T-helper 17 cell (primary cell): ENCODE results near the gene GFRA1. TPM values are rescaled to one million over a fixed set of nuclear protein-coding genes. Genes with fewer than 3 reads are reported as not detected.

Experiments
- ATAC-seq: fragments of 150-1000 bp; cut with Tn5 transposase; 2 replicates; pipeline ENCODE4 v1.10.0; 2021; ENCODE audit warnings: mild to moderate bottlenecking, moderate library complexity
- DNase-seq, 3 donors: peaks; one replicate each; pipeline versions ENCODE4 v3.0.0 to v3.0.0-alpha.2; 2020 to 2021
- H3K9me3 ChIP-seq: one replicate; pipeline ENCODE4 v1.7.0; 2013; ENCODE audit warnings: low read length, mild to moderate bottlenecking; ENCODE audit not compliant: control insufficient read depth, poor library complexity, severe bottlenecking
- H3K27ac Mint-ChIP-seq: one replicate; pipeline ENCODE4 v1.8.0; 2022; ENCODE audit warnings: mild to moderate bottlenecking, moderate library complexity, mixed read lengths
- H3K27me3 Mint-ChIP-seq: one replicate; pipeline ENCODE4 v1.8.0; 2022; ENCODE audit warnings: mixed read lengths
- H3K36me3 Mint-ChIP-seq: one replicate; pipeline ENCODE4 v1.8.0; 2022; ENCODE audit warnings: low read depth, mixed read lengths
- H3K4me1 Mint-ChIP-seq: one replicate; pipeline ENCODE4 v1.8.0; 2022; ENCODE audit warnings: mild to moderate bottlenecking, mixed read lengths
- H3K4me3 Mint-ChIP-seq: one replicate; pipeline ENCODE4 v1.8.0; 2022; ENCODE audit warnings: mild to moderate bottlenecking, moderate library complexity, mixed read lengths
- total RNA-seq, 4 donors: library from RNA in 2 of 4; stranded (reverse) in 2 of 4; gene quantifications; one replicate each; pipeline ENCODE4 v1.2.3 and lab custom pipeline; 2022 to 2026

Gene GFRA1
- total RNA-seq, 2 donors from 2014 or later, result not detected

DNA sequence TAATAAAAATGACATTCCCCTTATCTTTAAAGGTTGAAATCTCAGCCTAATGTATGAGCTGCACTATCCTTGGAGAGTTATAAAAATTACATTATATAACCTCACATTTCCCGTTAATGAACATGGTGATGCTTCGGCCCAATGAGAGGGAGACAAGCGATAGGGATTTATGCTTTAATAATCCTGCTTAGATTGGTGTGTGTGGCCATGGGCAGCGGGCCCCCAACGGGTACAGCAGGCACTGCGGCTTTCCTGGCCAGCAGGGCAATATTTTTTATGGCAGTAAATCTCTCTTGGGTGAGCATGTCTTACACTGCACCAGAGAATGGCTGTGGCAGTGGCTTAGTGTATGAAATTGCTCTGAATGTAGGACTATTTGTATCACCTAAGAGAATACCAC is 246.3 kb downstream of the GFRA1 start:
- H3K27me3 Mint-ChIP-seq, result no peaks in the 10 kb centered on the region
- H3K4me3 Mint-ChIP-seq, result no peak overlapping the region
- no peaks in the 10 kb centered on the region for H3K4me1 Mint-ChIP-seq
- no peaks in the 10 kb centered on the region for H3K9me3 ChIP-seq
- ATAC-seq, result no peak
- no peak overlapping the region for H3K27ac Mint-ChIP-seq
- no peaks in the 10 kb centered on the region for H3K36me3 Mint-ChIP-seq
- no peak for DNase-seq

DNA sequence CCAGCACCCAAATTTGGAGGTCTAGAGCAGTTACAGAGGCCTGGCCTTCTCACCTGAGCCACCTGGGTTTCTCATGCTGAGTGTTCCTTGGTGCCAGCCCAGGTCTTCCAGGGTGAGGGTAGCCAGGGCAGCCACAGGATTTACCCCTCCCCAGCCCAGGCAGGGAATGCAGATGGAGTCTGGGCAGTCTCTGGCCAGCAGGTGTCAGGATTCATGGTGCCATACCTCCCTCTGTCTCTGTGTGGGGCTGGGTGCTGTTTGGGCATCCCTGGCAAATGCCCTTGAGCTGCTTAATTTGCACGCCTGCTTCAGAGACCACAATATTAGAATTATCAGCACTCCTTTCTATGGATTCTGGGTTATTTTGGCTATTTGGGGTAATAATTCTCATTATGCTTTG is 246.7 kb downstream of the GFRA1 start:
- H3K4me3 Mint-ChIP-seq, result no peak overlapping the region
- no peaks in the 10 kb centered on the region for H3K4me1 Mint-ChIP-seq
- H3K36me3 Mint-ChIP-seq, result no peaks in the 10 kb centered on the region
- DNase-seq (no peak), ATAC-seq (no peak)
- no peaks in the 10 kb centered on the region for H3K27me3 Mint-ChIP-seq
- H3K27ac Mint-ChIP-seq, result no peak overlapping the region
- H3K9me3 ChIP-seq, result no peaks in the 10 kb centered on the region

DNA sequence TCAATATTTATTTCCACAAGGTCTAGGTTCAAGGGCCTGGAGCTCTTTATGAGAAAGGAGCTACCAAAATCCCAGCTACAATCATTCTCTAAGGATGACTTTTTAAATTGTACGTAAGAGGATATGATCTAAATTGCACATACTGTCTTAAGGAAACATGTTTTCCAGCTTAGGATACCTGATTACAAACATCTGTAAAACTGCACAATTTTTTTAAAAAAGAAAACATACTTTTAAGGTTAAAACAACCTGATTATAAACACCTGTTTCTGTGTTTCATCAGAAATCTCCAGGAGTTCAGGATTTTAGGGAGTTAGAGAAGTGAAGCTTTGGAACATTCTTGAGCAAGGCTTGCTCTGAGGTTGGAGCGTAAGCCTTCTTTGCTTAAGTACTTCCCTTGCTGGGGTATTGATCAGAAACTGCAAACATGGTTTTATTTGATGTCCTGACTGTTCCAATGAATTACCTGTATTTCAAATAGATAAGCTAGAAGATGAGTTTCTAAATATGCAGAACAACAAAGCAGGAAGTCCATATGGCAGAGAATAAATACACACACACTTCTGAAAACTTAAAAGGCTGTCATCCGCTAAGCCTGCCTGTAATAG is 248.6 kb downstream of the GFRA1 start:
- Mint-ChIP-seq H3K27ac (no peak overlapping the region), H3K36me3 (no peaks in the 10 kb centered on the region), H3K4me3 (no peak overlapping the region), H3K4me1 (no peaks in the 10 kb centered on the region), H3K27me3 (no peaks in the 10 kb centered on the region)
- DNase-seq (no peak), ATAC-seq (no peak)
- no peaks in the 10 kb centered on the region for H3K9me3 ChIP-seq

DNA sequence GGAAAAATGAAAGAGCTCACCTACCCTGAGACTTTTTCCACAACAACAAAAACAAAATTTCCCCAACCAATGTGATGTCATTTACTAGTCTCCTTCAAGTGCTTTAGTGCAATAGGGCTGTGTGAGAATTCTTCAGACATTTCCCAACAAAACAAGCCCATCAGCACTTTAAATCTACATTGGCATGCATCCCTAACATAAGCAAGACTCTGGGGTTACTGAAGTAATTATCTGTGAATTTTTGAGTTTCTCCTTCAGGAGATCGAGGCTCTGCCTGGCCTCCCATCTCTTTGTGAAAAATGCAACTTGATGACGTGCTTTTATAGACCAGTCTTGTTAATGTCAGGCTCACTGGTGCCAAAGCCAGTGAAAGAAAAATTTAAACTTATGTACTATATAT is 255.6 kb downstream of the GFRA1 start:
- H3K36me3 Mint-ChIP-seq, result no peaks in the 10 kb centered on the region
- H3K27ac Mint-ChIP-seq, result no peak overlapping the region
- H3K4me3 Mint-ChIP-seq, result no peak overlapping the region
- DNase-seq (no peak), ATAC-seq (no peak)
- H3K9me3 ChIP-seq, result peaks cover 2% of the 10 kb centered on the region
- no peaks in the 10 kb centered on the region for H3K4me1 Mint-ChIP-seq
- H3K27me3 Mint-ChIP-seq, result no peaks in the 10 kb centered on the region

DNA sequence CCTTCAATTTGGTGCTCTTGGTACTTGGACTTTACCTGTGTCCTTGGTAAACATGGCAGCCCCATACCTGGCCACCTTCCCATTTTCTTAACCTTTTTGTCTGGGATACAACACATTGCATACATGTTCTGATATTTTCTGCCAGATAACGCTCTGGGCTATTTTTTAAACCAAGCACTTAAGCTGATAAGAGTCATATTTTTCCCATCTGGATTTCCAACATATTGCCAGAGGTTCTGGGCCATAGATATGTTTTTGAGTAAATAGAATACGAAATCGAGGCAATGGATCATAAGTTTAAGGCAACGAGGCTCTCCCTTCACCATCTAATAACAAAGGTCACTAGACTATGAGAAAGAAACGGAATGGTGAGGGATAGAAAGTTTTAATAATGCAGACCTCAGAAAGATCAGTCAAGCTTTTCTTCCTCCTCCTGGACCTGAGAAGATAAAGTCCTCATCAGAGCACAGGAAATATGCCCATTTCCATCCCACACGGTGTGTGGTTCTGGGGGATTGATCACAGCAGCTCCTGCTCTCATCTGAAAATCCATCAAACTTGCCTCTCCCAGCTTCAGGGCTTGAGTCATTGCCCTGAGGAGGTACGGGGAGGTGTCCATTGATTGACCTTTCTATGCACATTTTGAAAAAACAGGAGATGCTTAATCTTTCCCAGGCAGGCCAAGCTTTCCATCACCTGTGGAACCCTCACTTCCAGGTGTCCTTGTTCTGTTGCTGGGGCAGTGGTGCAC is 257.2 kb downstream of the GFRA1 start:
- Mint-ChIP-seq H3K27me3 (no peaks in the 10 kb centered on the region), H3K4me3 (no peak overlapping the region), H3K36me3 (no peaks in the 10 kb centered on the region), H3K4me1 (no peaks in the 10 kb centered on the region), H3K27ac (no peak overlapping the region)
- no peak for DNase-seq
- H3K9me3 ChIP-seq, result peaks cover 2% of the 10 kb centered on the region
- ATAC-seq, result no peak

- H3K36me3 Mint-ChIP-seq, result no peaks in the 10 kb centered on the region
- H3K4me3 Mint-ChIP-seq, result no peak overlapping the region
- H3K27me3 Mint-ChIP-seq, result no peaks in the 10 kb centered on the region
- ATAC-seq (no peak), DNase-seq (no peak)
- no peak overlapping the region for H3K27ac Mint-ChIP-seq
- peaks cover 2% of the 10 kb centered on the region for H3K9me3 ChIP-seq
- H3K4me1 Mint-ChIP-seq, result no peaks in the 10 kb centered on the region
Observed at GRCh38 chr10:116014871-116015582, 258.0 kb downstream of the GFRA1 start.

DNA sequence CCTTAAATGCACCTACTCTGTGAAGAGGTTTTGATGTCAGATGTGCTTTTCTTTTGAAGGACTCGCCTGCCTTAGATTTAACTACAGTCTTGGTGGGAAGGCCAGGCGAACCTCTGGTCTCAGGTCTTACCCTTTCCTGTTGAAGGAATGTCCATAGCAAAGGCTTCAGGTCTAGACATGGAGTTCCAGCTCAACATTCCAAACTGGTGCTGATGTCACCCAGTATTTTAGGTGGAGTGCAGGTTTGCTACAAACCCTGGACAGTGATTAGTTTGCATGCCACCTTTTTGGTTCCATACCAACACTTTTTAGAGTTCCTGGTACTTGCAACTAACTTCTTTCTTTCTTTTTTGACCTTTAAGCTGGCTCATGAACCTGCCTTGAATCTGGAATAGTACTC is 258.7 kb downstream of the GFRA1 start:
- Mint-ChIP-seq H3K4me3 (no peak overlapping the region), H3K27me3 (no peaks in the 10 kb centered on the region), H3K27ac (no peak overlapping the region), H3K36me3 (no peaks in the 10 kb centered on the region), H3K4me1 (no peaks in the 10 kb centered on the region)
- DNase-seq, result no peak
- ATAC-seq, result no peak
- peaks cover 2% of the 10 kb centered on the region for H3K9me3 ChIP-seq

DNA sequence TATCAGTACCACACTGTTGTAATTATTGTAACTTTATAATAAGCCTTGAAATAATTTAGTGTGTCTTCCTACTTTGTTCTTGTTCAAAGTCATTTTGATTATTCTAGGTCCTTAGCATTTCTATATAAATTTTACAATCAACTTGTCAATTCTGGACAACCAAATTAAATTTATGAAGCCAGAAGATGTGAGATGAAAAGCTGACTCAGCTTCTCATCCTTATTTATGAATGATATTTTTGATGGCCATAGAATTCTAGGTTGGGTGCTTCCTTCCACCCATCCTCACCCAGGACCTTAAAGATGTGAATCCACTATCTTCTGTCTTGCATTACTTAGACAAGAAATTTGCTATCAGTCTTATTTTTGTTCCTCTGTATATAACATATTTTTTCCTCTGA is 261.1 kb downstream of the GFRA1 start:
- no peak overlapping the region for H3K27ac Mint-ChIP-seq
- DNase-seq (no peak), ATAC-seq (no peak)
- H3K36me3 Mint-ChIP-seq, result no peaks in the 10 kb centered on the region
- no peaks in the 10 kb centered on the region for H3K27me3 Mint-ChIP-seq
- peaks cover 2% of the 10 kb centered on the region for H3K9me3 ChIP-seq
- H3K4me3 Mint-ChIP-seq, result no peak overlapping the region
- H3K4me1 Mint-ChIP-seq, result no peaks in the 10 kb centered on the region

- Mint-ChIP-seq H3K36me3 (no peaks in the 10 kb centered on the region), H3K27me3 (no peaks in the 10 kb centered on the region), H3K27ac (no peak overlapping the region), H3K4me1 (no peaks in the 10 kb centered on the region), H3K4me3 (no peak overlapping the region)
- no peak for DNase-seq
- H3K9me3 ChIP-seq, result no peaks in the 10 kb centered on the region
- no peak for ATAC-seq
Observed at GRCh38 chr10:116007256-116007891, 265.6 kb downstream of the GFRA1 start.

Other genes with a start within 250 kb of the GFRA1 start
- not detected for gene CCDC172, start 51.2 kb upstream of the GFRA1 start, total RNA-seq
- not detected for gene PNLIPRP3, start 154.6 kb upstream of the GFRA1 start, total RNA-seq